Small intestine (tissue), 7 donors: Measurements from ENCODE around the gene RSAD1. TPM values are rescaled to one million over a fixed set of nuclear protein-coding genes. Genes with fewer than 3 reads are reported as not detected.

Source experiments
- DNase-seq, 2 donors: peaks; one replicate each; pipeline versions ENCODE4 v3.0.0 to v3.0.0-alpha.2; 2013
- FAIRE-seq: peaks from 2 replicates; lab custom pipeline; 2012; peaks lifted over from hg19 to GRCh38; lab: Jason Lieb, UNC
- H3K27ac ChIP-seq, 3 donors: one replicate each; pipeline ENCODE4 v1.5.1; 2013; ENCODE audit warnings: low read length in 2 of 3, mild to moderate bottlenecking in 2 of 3, control low read depth in 1 of 3, inconsistent platforms in 1 of 3, low read depth in 1 of 3, moderate library complexity in 1 of 3
- H3K27me3 ChIP-seq, 3 donors: one replicate each; pipeline ENCODE4 v1.6.1; 2013; ENCODE audit warnings: low read length in 3 of 3, inconsistent platforms in 1 of 3; ENCODE audit not compliant: control insufficient read depth in 3 of 3, insufficient read depth in 3 of 3
- H3K36me3 ChIP-seq, 3 donors: one replicate each; pipeline ENCODE4 v1.6.1; 2013; ENCODE audit warnings: low read length in 3 of 3, inconsistent platforms in 1 of 3, low read depth in 1 of 3, mild to moderate bottlenecking in 1 of 3, moderate library complexity in 1 of 3; ENCODE audit not compliant: control insufficient read depth in 3 of 3, insufficient read depth in 2 of 3
- H3K4me1 ChIP-seq, 3 donors: one replicate each; pipeline ENCODE4 v1.6.1; 2013; ENCODE audit warnings: low read length in 2 of 3, inconsistent platforms in 1 of 3, low read depth in 1 of 3, mild to moderate bottlenecking in 1 of 3, moderate library complexity in 1 of 3; ENCODE audit not compliant: control insufficient read depth in 3 of 3, insufficient read depth in 2 of 3
- H3K4me3 ChIP-seq, 3 donors: one replicate each; pipeline ENCODE4 v1.5.1; 2013; ENCODE audit warnings: low read length in 3 of 3, control low read depth in 1 of 3, inconsistent platforms in 1 of 3, low read depth in 1 of 3, mild to moderate bottlenecking in 1 of 3, moderate library complexity in 1 of 3
- H3K9me3 ChIP-seq, 2 donors: one replicate each; pipeline ENCODE4 v1.6.1; 2013; ENCODE audit warnings: low read depth in 1 of 2, low read length in 1 of 2; ENCODE audit not compliant: control insufficient read depth in 2 of 2, insufficient read depth in 1 of 2
- WGBS, 3 donors: extraction: QIAGEN DNeasy Blood & Tissue Kit; methylation state at CpG; one replicate each; pipeline ENCODE4 v1.1.7; 2013; 5-methylcytosine and 5-hydroxymethylcytosine counted together
- polyA plus RNA-seq, 4 donors: library from polyadenylated mRNA; stranded (reverse) in 3 of 4; unstranded in 1 of 4; fragments of 200-250 nt in 3 of 4; fragments of 120-200 nt in 1 of 4; gene quantifications; one replicate each; pipeline versions ENCODE4 v1.2.1 to v1.2.3, GENCODE V29; 2013
- donor health status: healthy with polysubstance abuse.
- donor health status: control.
- donor health status: control.
- donor health status: Bipolar disorder and iron deficiency.
- donor health status: healthy.

RSAD1 gene
- polyA plus RNA-seq, 4 donors: 18.1 to 36.4 (median 19.5) TPM

- FAIRE-seq: no peak
- no peaks in the 10 kb centered on the region for H3K9me3 ChIP-seq
- H3K36me3 ChIP-seq: no peaks in the 10 kb centered on the region
- H3K27me3 ChIP-seq: no peaks in the 10 kb centered on the region
- WGBS, 3 donors: 78 to 88% (median 82%) methylated on average over 13 of the region's 13 CpGs
- DNase-seq: no peak
- H3K4me3 ChIP-seq: no peak overlapping the region
- H3K4me1 ChIP-seq: peaks cover 0 to 4% (median 3%) of the 10 kb centered on the region in 3 donors
- H3K27ac ChIP-seq: peak overlapping the region in 1 of 3 donors; percentile 6
These were observed 39.8 kb downstream of the RSAD1 start for GRCh38 chr17:50518384-50519023.

GRCh38 chr17:50519141-50519834 lies 40.6 kb downstream of the RSAD1 start:
- WGBS, 3 donors: 88 to 93% (median 91%) methylated on average over 8 of the region's 8 CpGs
- no peaks in the 10 kb centered on the region for H3K9me3 ChIP-seq
- H3K27ac ChIP-seq: no peak overlapping the region
- H3K4me1 ChIP-seq: peaks cover 0 to 4% (median 3%) of the 10 kb centered on the region in 3 donors
- no peaks in the 10 kb centered on the region for H3K27me3 ChIP-seq
- DNase-seq (no peak), FAIRE-seq (no peak)
- no peaks in the 10 kb centered on the region for H3K36me3 ChIP-seq
- no peak overlapping the region for H3K4me3 ChIP-seq

GRCh38 chr17:50520483-50520882 lies 41.8 kb downstream of the RSAD1 start:
- Histone ChIP-seq H3K27me3 (no peaks in the 10 kb centered on the region), H3K4me3 (no peak overlapping the region), H3K4me1 (peaks cover 0 to 3% (median 0%) of the 10 kb centered on the region in 3 donors), H3K36me3 (no peaks in the 10 kb centered on the region), H3K27ac (no peak overlapping the region), H3K9me3 (no peaks in the 10 kb centered on the region)
- DNase-seq (no peak), FAIRE-seq (no peak)
- WGBS, 3 donors: 70 to 75% (median 71%) methylated on average over 2 of the region's 2 CpGs

- 74 to 82% (median 82%) methylated on average over 2 of the region's 2 CpGs for WGBS, 3 donors
- Histone ChIP-seq H3K4me3 (no peak overlapping the region), H3K4me1 (peaks cover 0 to 3% (median 0%) of the 10 kb centered on the region in 3 donors), H3K9me3 (no peaks in the 10 kb centered on the region), H3K27me3 (no peaks in the 10 kb centered on the region), H3K27ac (no peak overlapping the region), H3K36me3 (no peaks in the 10 kb centered on the region)
- no peak for DNase-seq
- FAIRE-seq: no peak
These were observed 42.9 kb downstream of the RSAD1 start for GRCh38 chr17:50521514-50521913.

- no peaks in the 10 kb centered on the region for H3K27me3 ChIP-seq
- FAIRE-seq (no peak), DNase-seq (no peak)
- peaks cover 0 to 3% (median 0%) of the 10 kb centered on the region in 3 donors for H3K4me1 ChIP-seq
- H3K4me3 ChIP-seq: no peak overlapping the region
- H3K36me3 ChIP-seq: no peaks in the 10 kb centered on the region
- H3K27ac ChIP-seq: no peak overlapping the region
- no peaks in the 10 kb centered on the region for H3K9me3 ChIP-seq
- 82 to 86% (median 82%) methylated on average over 10 of the region's 10 CpGs for WGBS, 3 donors
These were observed 44.1 kb downstream of the RSAD1 start for GRCh38 chr17:50522766-50523165.

- H3K4me1 ChIP-seq: peaks cover 0 to 3% (median 0%) of the 10 kb centered on the region in 3 donors
- DNase-seq (no peak), FAIRE-seq (no peak)
- no peak overlapping the region for H3K4me3 ChIP-seq
- H3K9me3 ChIP-seq: no peaks in the 10 kb centered on the region
- no peaks in the 10 kb centered on the region for H3K27me3 ChIP-seq
- H3K27ac ChIP-seq: no peak overlapping the region
- no peaks in the 10 kb centered on the region for H3K36me3 ChIP-seq
- WGBS, 3 donors: 65 to 85% (median 73%) methylated on average over 2 of the region's 2 CpGs
These were observed 44.5 kb downstream of the RSAD1 start for GRCh38 chr17:50523208-50523607.

- H3K4me1 ChIP-seq: no peaks in the 10 kb centered on the region
- 92 to 97% (median 95%) methylated on average over 18 of the region's 18 CpGs for WGBS, 3 donors
- no peak overlapping the region for H3K27ac ChIP-seq
- no peak overlapping the region for H3K4me3 ChIP-seq
- FAIRE-seq (no peak), DNase-seq (no peak)
- no peaks in the 10 kb centered on the region for H3K36me3 ChIP-seq
- no peaks in the 10 kb centered on the region for H3K9me3 ChIP-seq
- no peaks in the 10 kb centered on the region for H3K27me3 ChIP-seq
These were observed 46.2 kb downstream of the RSAD1 start for GRCh38 chr17:50524838-50525237.

- Histone ChIP-seq H3K4me1 (peaks cover 0 to 5% (median 2%) of the 10 kb centered on the region in 3 donors), H3K27ac (no peak overlapping the region), H3K27me3 (peaks cover 0 to 5% (median 0%) of the 10 kb centered on the region in 3 donors), H3K4me3 (no peak overlapping the region), H3K9me3 (no peaks in the 10 kb centered on the region), H3K36me3 (no peaks in the 10 kb centered on the region)
- FAIRE-seq (no peak), DNase-seq (no peak)
- WGBS, 3 donors: 54 to 78% (median 58%) methylated on average over 5 of the region's 5 CpGs
These were observed 48.6 kb downstream of the RSAD1 start for GRCh38 chr17:50527155-50527762.
